ENCODE data around the gene FER. TPM values are rescaled to one million over a fixed set of nuclear protein-coding genes. Genes with fewer than 3 reads are reported as not detected.

Gene FER
- total and polyA plus RNA-seq, 10 donors, result 0.96 to 38.8 (median 21.2) TPM

DNA sequence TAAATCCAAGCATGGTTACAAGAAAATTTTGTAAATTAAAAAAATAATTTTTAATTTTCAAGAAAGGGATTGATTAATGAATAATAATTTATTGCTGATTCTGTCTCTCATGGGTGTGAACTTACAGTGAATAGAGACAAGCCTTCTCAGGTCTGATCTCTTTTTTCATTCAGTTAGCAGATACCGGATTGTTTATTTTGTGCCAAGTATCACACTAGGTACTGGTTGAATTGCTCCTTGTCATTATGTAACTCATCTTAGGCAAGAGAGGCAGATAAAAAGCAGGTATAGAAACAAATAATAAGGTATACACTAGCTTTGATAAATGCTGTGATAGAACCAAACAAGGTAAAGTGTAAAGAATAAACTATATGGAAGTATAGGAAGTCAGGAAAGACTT lies 378.8 kb downstream of the FER start:
- TF ChIP-seq, protein P1, sequence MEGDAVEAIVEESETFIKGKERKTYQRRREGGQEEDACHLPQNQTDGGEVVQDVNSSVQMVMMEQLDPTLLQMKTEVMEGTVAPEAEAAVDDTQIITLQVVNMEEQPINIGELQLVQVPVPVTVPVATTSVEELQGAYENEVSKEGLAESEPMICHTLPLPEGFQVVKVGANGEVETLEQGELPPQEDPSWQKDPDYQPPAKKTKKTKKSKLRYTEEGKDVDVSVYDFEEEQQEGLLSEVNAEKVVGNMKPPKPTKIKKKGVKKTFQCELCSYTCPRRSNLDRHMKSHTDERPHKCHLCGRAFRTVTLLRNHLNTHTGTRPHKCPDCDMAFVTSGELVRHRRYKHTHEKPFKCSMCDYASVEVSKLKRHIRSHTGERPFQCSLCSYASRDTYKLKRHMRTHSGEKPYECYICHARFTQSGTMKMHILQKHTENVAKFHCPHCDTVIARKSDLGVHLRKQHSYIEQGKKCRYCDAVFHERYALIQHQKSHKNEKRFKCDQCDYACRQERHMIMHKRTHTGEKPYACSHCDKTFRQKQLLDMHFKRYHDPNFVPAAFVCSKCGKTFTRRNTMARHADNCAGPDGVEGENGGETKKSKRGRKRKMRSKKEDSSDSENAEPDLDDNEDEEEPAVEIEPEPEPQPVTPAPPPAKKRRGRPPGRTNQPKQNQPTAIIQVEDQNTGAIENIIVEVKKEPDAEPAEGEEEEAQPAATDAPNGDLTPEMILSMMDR (IDR thresholded peaks at IDR 0.05 in 8 of 11, conservative IDR thresholded peaks at IDR 0.05 in 3 of 11), result no peak
- TF ChIP-seq POLR2AphosphoS5 (IDR thresholded peaks at IDR 0.05) (no peak), POLR2A (IDR thresholded peaks at IDR 0.05) (no peak)
- Histone ChIP-seq H3K4me1 (no peaks in the 10 kb centered on the region), H3K36me3 (no peaks in the 10 kb centered on the region), H3K27me3 (replicated peaks in 1 of 7) (no peaks in the 10 kb centered on the region), H3K27ac (no peak overlapping the region), H3K4me3 (no peak overlapping the region), H3K9me3 (peaks cover 0 to 3% (median 2%) of the 10 kb centered on the region in 8 donors)
- intact Hi-C loops (cut with DNase I; ENCODE audit: low total_unique reads), result no loop called here
- DNase-seq, result no peak
- 93 to 100% (median 96%) methylated on average over 1 of the region's 1 CpG for WGBS, 5 donors

GRCh38 chr5:109136906-109137305 lies 389.2 kb downstream of the FER start:
- no peak for TF ChIP-seq POLR2AphosphoS5 (IDR thresholded peaks at IDR 0.05)
- TF ChIP-seq, protein P1 (IDR thresholded peaks at IDR 0.05 in 8 of 11, conservative IDR thresholded peaks at IDR 0.05 in 3 of 11), result no peak
- no peak for TF ChIP-seq POLR2A (IDR thresholded peaks at IDR 0.05)
- Histone ChIP-seq H3K27me3 (replicated peaks in 1 of 7) (no peaks in the 10 kb centered on the region), H3K27ac (no peak overlapping the region), H3K9me3 (no peaks in the 10 kb centered on the region), H3K4me3 (no peak overlapping the region), H3K4me1 (no peaks in the 10 kb centered on the region), H3K36me3 (no peaks in the 10 kb centered on the region)
- intact Hi-C loops (cut with DNase I; ENCODE audit: low total_unique reads), result no loop called here
- no peak for DNase-seq
- WGBS, 5 donors, result 83 to 91% (median 90%) methylated on average over 2 of the region's 2 CpGs

GRCh38 chr5:109141222-109142200 lies 393.8 kb downstream of the FER start:
- Histone ChIP-seq H3K9me3 (no peaks in the 10 kb centered on the region), H3K4me1 (peaks cover 0 to 6% (median 0%) of the 10 kb centered on the region in 6 donors), H3K36me3 (no peaks in the 10 kb centered on the region), H3K27ac (no peak overlapping the region), H3K4me3 (no peak overlapping the region), H3K27me3 (replicated peaks in 1 of 7) (no peaks in the 10 kb centered on the region)
- intact Hi-C loops (cut with DNase I; ENCODE audit: low total_unique reads), result no loop called here
- TF ChIP-seq, protein P1 (IDR thresholded peaks at IDR 0.05 in 8 of 11, conservative IDR thresholded peaks at IDR 0.05 in 3 of 11), result no peak
- no peak for TF ChIP-seq POLR2AphosphoS5 (IDR thresholded peaks at IDR 0.05)
- no peak for TF ChIP-seq POLR2A (IDR thresholded peaks at IDR 0.05)
- 81 to 91% (median 89%) methylated on average over 4 of the region's 4 CpGs for WGBS, 5 donors
- DNase-seq, result no peak

DNA sequence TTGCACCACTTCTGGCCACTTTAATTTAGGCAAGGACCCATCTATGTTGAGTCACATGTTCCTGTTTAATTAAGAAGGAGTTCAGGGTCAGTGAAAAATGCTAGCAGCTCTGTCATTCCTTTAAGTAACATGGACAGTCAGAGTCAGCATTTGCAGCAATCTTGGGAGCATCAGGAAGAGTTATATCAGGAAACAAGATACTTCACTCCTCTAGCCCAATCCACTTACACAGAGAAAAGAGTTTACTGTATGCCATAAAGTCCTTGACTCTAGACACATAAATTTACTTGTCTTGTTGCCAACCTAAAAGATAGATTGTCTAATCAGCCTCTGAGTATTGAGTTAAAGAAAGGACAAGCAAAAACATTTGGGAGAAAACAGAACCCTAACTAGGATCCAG lies 395.3 kb downstream of the FER start:
- no peaks in the 10 kb centered on the region for H3K9me3 ChIP-seq
- peaks cover 0 to 6% (median 0%) of the 10 kb centered on the region in 6 donors for H3K4me1 ChIP-seq
- H3K27me3 ChIP-seq (replicated peaks in 1 of 7), result no peaks in the 10 kb centered on the region
- H3K27ac ChIP-seq, result no peak overlapping the region
- TF ChIP-seq, protein P1 (IDR thresholded peaks at IDR 0.05 in 8 of 11, conservative IDR thresholded peaks at IDR 0.05 in 3 of 11), result no peak
- TF ChIP-seq POLR2A (IDR thresholded peaks at IDR 0.05), result no peak
- TF ChIP-seq POLR2AphosphoS5 (IDR thresholded peaks at IDR 0.05), result no peak
- intact Hi-C loops (cut with DNase I; ENCODE audit: low total_unique reads), result no loop called here
- DNase-seq, result no peak
- no peaks in the 10 kb centered on the region for H3K36me3 ChIP-seq
- no peak overlapping the region for H3K4me3 ChIP-seq
